SK-N-SH (cell line): ENCODE data around the gene USP2. TPM values are rescaled to one million over a fixed set of nuclear protein-coding genes. Genes with fewer than 3 reads are reported as not detected.

Experiments used
- CTCF ChIA-PET: fragments of 300-600, 350-600 bp; formaldehyde crosslinking; extraction: SDS; loops from one replicate; lab custom pipeline; 2021; lab: Yijun Ruan, JAX
- POLR2A ChIA-PET: fragments of 350-600 bp; sonication (Branson Sonifier 250); formaldehyde crosslinking; extraction: SDS; loops from one replicate; lab custom pipeline; 2020; ENCODE audit warnings: antibody characterized with exemption, inconsistent platforms; lab: Yijun Ruan, JAX
- DNase-seq: peaks from one replicate; pipeline ENCODE4 v3.0.0; 2012
- H2AFZ ChIP-seq: fragments of 200-600 bp; sonication (generic); 2 replicates; pipeline ENCODE4 v1.8.1; 2016; ENCODE audit warnings: antibody characterized with exemption, mild to moderate bottlenecking, low read depth
- H3F3A ChIP-seq: fragments of 200-600 bp; sonication (generic); replicated peaks from 2 replicates; pipeline ENCODE3; 2016; ENCODE audit warnings: antibody characterized with exemption, mild to moderate bottlenecking; ENCODE audit not compliant: insufficient read depth
- H3K27ac ChIP-seq, 2 experiments: fragments of 200-500 bp in 1 of 2; fragments of 200-600 bp in 1 of 2; sonication (Bioruptor generic) in 1 of 2; sonication (generic), shearing (Covaris generic) in 1 of 2; 2 replicates each; pipeline versions ENCODE4 v1.5.1 to v1.6.1; 2014 to 2016; ENCODE audit warnings: low read depth in 2 of 2, inconsistent platforms in 1 of 2, low read length in 1 of 2, mild to moderate bottlenecking in 1 of 2, mixed read lengths in 1 of 2
- H3K27me3 ChIP-seq: fragments of 200-600 bp; sonication (generic), shearing (Covaris generic); 2 replicates; pipeline ENCODE4 v1.6.1; 2016; ENCODE audit warnings: mixed run types; ENCODE audit not compliant: insufficient read depth
- H3K36me3 ChIP-seq, 2 experiments: fragments of 200-500 bp in 1 of 2; fragments of 200-600 bp in 1 of 2; sonication (Bioruptor generic) in 1 of 2; sonication (generic) in 1 of 2; replicated peaks in 1 of 2; 2 replicates each; pipeline versions ENCODE3 to v1.5.1; 2014 to 2016; ENCODE audit warnings: low read length in 1 of 2, mild to moderate bottlenecking in 1 of 2; ENCODE audit not compliant: insufficient read depth in 2 of 2, control insufficient read depth in 1 of 2
- H3K4me1 ChIP-seq, 2 experiments: fragments of 200-500 bp in 1 of 2; fragments of 200-600 bp in 1 of 2; sonication (Bioruptor generic) in 1 of 2; sonication (generic), shearing (Covaris generic) in 1 of 2; 2 replicates each; pipeline versions ENCODE4 v1.5.1 to v1.6.1; 2014 to 2016; ENCODE audit warnings: low read depth in 1 of 2, low read length in 1 of 2, mixed run types in 1 of 2; ENCODE audit not compliant: insufficient read depth in 2 of 2, control insufficient read depth in 1 of 2
- H3K4me2 ChIP-seq: fragments of 200-600 bp; sonication (generic), shearing (Covaris generic); 2 replicates; pipeline ENCODE4 v1.6.1; 2017; ENCODE audit warnings: mixed run types
- H3K4me3 ChIP-seq, 2 experiments: fragments of 200-500 bp in 1 of 2; fragments of 200-600 bp in 1 of 2; sonication (Bioruptor generic) in 1 of 2; sonication (generic), shearing (Covaris generic) in 1 of 2; 2 replicates each; pipeline versions ENCODE4 v1.5.1 to v1.8.1; 2014 to 2016; ENCODE audit warnings: low read depth in 2 of 2, inconsistent platforms in 1 of 2, low read length in 1 of 2, mild to moderate bottlenecking in 1 of 2, mixed read lengths in 1 of 2, moderate library complexity in 1 of 2
- H3K79me2 ChIP-seq: fragments of 200-600 bp; sonication (generic); 2 replicates; pipeline ENCODE4 v1.8.1; 2017; ENCODE audit warnings: mild to moderate bottlenecking; ENCODE audit not compliant: insufficient read depth
- H3K9ac ChIP-seq: fragments of 200-600 bp; sonication (generic); 2 replicates; pipeline ENCODE4 v1.6.1; 2017; ENCODE audit warnings: mixed run types
- H3K9me2 ChIP-seq: fragments of 200-600 bp; sonication (generic); 2 replicates; pipeline ENCODE4 v1.6.1; 2017; ENCODE audit warnings: mixed run types
- H3K9me3 ChIP-seq: fragments of 200-600 bp; sonication (generic); 2 replicates; pipeline ENCODE4 v1.6.1; 2017; ENCODE audit warnings: mixed run types, mild to moderate bottlenecking, moderate library complexity
- H4K20me1 ChIP-seq: fragments of 200-600 bp; sonication (generic); 2 replicates; pipeline ENCODE4 v1.6.1; 2017; ENCODE audit warnings: mild to moderate bottlenecking, mixed run types; ENCODE audit not compliant: insufficient read depth
- EP300 ChIP-seq, 2 experiments: IDR thresholded peaks; 2 replicates each; pipeline versions ENCODE4 v1.4.0 to v1.6.1; 2012; ENCODE audit warnings: borderline replicate concordance in 1 of 2, low read depth in 1 of 2, low read length in 1 of 2
- EZH2phosphoT487 ChIP-seq: fragments of 200-600 bp; sonication (generic); IDR thresholded peaks from 2 replicates; pipeline ENCODE4 v1.6.1; 2017; ENCODE audit warnings: low read depth, mixed run types, mild to moderate bottlenecking, antibody characterized with exemption, moderate library complexity, borderline replicate concordance
- FOSL2 ChIP-seq: IDR thresholded peaks from 2 replicates; pipeline ENCODE4 v1.4.0; 2012; ENCODE audit warnings: low read depth, mild to moderate bottlenecking, moderate library complexity, borderline replicate concordance
- FOXJ3 ChIP-seq: sonication (generic); formaldehyde crosslinking; IDR thresholded peaks from 2 replicates; pipeline ENCODE4 v1.5.1; 2020; ENCODE audit warnings: mild to moderate bottlenecking, missing genetic modification reagents
- GATA2 ChIP-seq: sonication (generic); formaldehyde crosslinking; IDR thresholded peaks from 2 replicates; pipeline ENCODE4 v1.5.0; 2020; ENCODE audit warnings: mild to moderate bottlenecking, missing genetic modification reagents
- IRF3 ChIP-seq: fragments of 150-350 bp; IDR thresholded peaks from 2 replicates; pipeline ENCODE4 v1.6.1; 2016; ENCODE audit warnings: mild to moderate bottlenecking, low read depth, low read length
- MAX ChIP-seq: IDR thresholded peaks from 2 replicates; pipeline ENCODE4 v1.4.0; 2012; ENCODE audit warnings: low read depth
- NRF1 ChIP-seq: IDR thresholded peaks from 2 replicates; pipeline ENCODE4 v1.6.1; 2012; ENCODE audit warnings: low read depth, mild to moderate bottlenecking, low read length
- PBX3 ChIP-seq: IDR thresholded peaks from 2 replicates; pipeline ENCODE4; 2012
- RAD21 ChIP-seq: IDR thresholded peaks from 2 replicates; pipeline ENCODE4 v1.6.1; 2012; ENCODE audit warnings: mild to moderate bottlenecking, low read length
- RCOR1 ChIP-seq: fragments of 150-350 bp; IDR thresholded peaks from 2 replicates; pipeline ENCODE4 v1.6.1; 2017; ENCODE audit warnings: antibody characterized with exemption, low read length
- SIN3A ChIP-seq: IDR thresholded peaks from 2 replicates; pipeline ENCODE4 v1.6.1; 2012; ENCODE audit warnings: low read depth, mild to moderate bottlenecking, low read length, moderate library complexity, borderline replicate concordance
- TAF1 ChIP-seq: IDR thresholded peaks from 2 replicates; pipeline ENCODE4 v1.6.1; 2012; ENCODE audit warnings: low read depth, mild to moderate bottlenecking, low read length, moderate library complexity, borderline replicate concordance
- TCF12 ChIP-seq: IDR thresholded peaks from 2 replicates; pipeline ENCODE4 v1.4.0; 2012
- USF1 ChIP-seq: IDR thresholded peaks from 2 replicates; pipeline ENCODE4 v1.4.0; 2012; ENCODE audit warnings: low read depth, borderline replicate concordance
- YY1 ChIP-seq: IDR thresholded peaks from 2 replicates; pipeline ENCODE4 v1.4.0; 2012; ENCODE audit warnings: low read depth, mild to moderate bottlenecking
- ZBTB33 ChIP-seq: IDR thresholded peaks from 2 replicates; pipeline ENCODE4 v1.4.0; 2012; ENCODE audit warnings: low read depth, borderline replicate concordance
- WGBS: methylation state at CpG from one replicate; pipeline ENCODE4 v1.1.6; 2017; ENCODE audit warnings: low lambda C conversion rate; 5-methylcytosine and 5-hydroxymethylcytosine counted together
- polyA plus RNA-seq, 3 experiments: library from polyadenylated mRNA; depleted of rRNA; stranded (reverse); fragments of >200 nt; gene quantifications; 2 replicates each; pipeline ENCODE4 v1.2.3, GENCODE V29; 2012

The USP2 gene
- polyA plus RNA-seq, 1 of the 3 experiments (the other 2 are of a cell fraction): 0.97 TPM

- POLR2A ChIA-PET: no interaction called here
- no peak for DNase-seq
- Histone ChIP-seq H4K20me1 (no peaks in the 10 kb centered on the region), H3K27me3 (no peaks in the 10 kb centered on the region), H3K36me3 (peaks cover 0 to 3% of the 10 kb centered on the region in 2 experiments), H3K4me2 (no peak overlapping the region), H3K9me3 (no peaks in the 10 kb centered on the region), H2AFZ (no peak overlapping the region)
- WGBS: 65% methylated on average over 25 of the region's 44 CpGs
- TF ChIP-seq FOXJ3 (CRISPR knock-in tag) (no peak), PBX3 (no peak), GATA2 (no peak), SIN3A (no peak), EZH2phosphoT487 (no peak), FOSL2 (no peak), RAD21 (no peak), YY1 (no peak), NRF1 (no peak), IRF3 (no peak), MAX (no peak), USF1 (no peak), TAF1 (no peak), TCF12 (no peak), EP300 (IDR thresholded peaks at IDR 0.05; ENCODE audit: borderline replicate concordance in 1 of 2, low read depth in 1 of 2, low read length in 1 of 2) (no peak), ZBTB33 (no peak), RCOR1 (no peak)
- TF ChIP-seq, all 33 proteins: peak for 0
- H3K79me2 ChIP-seq: no peaks in the 10 kb centered on the region
- H3K9ac ChIP-seq: no peak overlapping the region
- peaks cover 21% of the 10 kb centered on the region for H3F3A ChIP-seq
- CTCF ChIA-PET: interaction anchor here (0.8 to 5.1 kb wide), 7 partner anchors 10 to 823 kb away, joined by 3 to 41 read pairs (median 5); no protein-coding TSS in a partner anchor
- no peak overlapping the region for H3K27ac ChIP-seq
- peaks cover 29 to 61% of the 10 kb centered on the region in 2 experiments; a peak in 3 of 4 replicates for H3K4me1 ChIP-seq
- no peaks in the 10 kb centered on the region for H3K9me2 ChIP-seq
- peak overlapping the region in 1 of 2 experiments; percentile 49; a peak in 2 of 4 replicates for H3K4me3 ChIP-seq
Observed at GRCh38 chr11:119363081-119363850, 18.2 kb downstream of the USP2 start.
